PC-9 (cell line): Measurements from ENCODE around the gene FST.

Experiments
- EZH2 ChIP-seq: fragments of 200-600 bp; sonication (generic); IDR thresholded peaks from 2 replicates; pipeline ENCODE4 v1.8.0; 2017; ENCODE audit warnings: antibody characterized with exemption, low read depth
- TF ChIP-seq, protein P1 (sequence below): fragments of 200-600 bp; sonication (generic); conservative IDR thresholded peaks from 2 replicates; pipeline ENCODE4 v1.6.1; 2017; ENCODE audit warnings: mixed run types, antibody characterized with exemption, mild to moderate bottlenecking, moderate library complexity

DNA sequence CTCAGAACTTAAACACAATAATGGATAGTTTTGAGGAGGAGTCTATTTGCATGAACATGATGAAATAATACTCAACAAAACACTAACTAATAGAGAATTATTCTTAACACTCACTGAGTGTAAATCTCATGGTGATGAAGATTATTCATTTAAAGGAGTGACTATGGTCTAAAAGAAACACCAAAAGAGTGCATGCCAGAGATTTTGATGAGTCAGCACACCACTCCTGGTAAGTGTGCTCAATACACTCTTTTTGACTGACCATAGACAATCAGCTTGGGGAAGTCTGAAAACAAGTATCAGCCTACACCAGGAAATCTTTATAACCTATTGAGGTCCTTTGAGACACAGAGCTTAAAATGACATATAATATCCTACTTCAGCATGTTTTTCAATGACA, 6.8 kb upstream of the FST start:
- TF ChIP-seq, protein P1, sequence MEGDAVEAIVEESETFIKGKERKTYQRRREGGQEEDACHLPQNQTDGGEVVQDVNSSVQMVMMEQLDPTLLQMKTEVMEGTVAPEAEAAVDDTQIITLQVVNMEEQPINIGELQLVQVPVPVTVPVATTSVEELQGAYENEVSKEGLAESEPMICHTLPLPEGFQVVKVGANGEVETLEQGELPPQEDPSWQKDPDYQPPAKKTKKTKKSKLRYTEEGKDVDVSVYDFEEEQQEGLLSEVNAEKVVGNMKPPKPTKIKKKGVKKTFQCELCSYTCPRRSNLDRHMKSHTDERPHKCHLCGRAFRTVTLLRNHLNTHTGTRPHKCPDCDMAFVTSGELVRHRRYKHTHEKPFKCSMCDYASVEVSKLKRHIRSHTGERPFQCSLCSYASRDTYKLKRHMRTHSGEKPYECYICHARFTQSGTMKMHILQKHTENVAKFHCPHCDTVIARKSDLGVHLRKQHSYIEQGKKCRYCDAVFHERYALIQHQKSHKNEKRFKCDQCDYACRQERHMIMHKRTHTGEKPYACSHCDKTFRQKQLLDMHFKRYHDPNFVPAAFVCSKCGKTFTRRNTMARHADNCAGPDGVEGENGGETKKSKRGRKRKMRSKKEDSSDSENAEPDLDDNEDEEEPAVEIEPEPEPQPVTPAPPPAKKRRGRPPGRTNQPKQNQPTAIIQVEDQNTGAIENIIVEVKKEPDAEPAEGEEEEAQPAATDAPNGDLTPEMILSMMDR = no peak
- no peak for TF ChIP-seq EZH2
